GM12865 (cell line): ENCODE results near the gene HAPSTR1.

Experiments
- DNase-seq: peaks from one replicate; pipeline ENCODE4 v3.0.0; 2010; ENCODE audit warnings: low read depth
- H3K4me3 ChIP-seq: 2 replicates; pipeline ENCODE4 v1.5.1; 2011; ENCODE audit warnings: mild to moderate bottlenecking, low read depth, low read length, control low read depth
- CTCF ChIP-seq: IDR thresholded peaks from 2 replicates; pipeline ENCODE4 v1.5.1; 2011; ENCODE audit warnings: low read length, control low read depth, low read depth, inconsistent platforms; ENCODE audit not compliant: insufficient read depth; ENCODE audit errors: missing control alignments

HAPSTR1 gene

GRCh38 chr16:9125658-9126505 lies 34.4 kb downstream of the HAPSTR1 start:
- DNase-seq = no peak
- no peak overlapping the region for H3K4me3 ChIP-seq
- no peak for TF ChIP-seq CTCF

GRCh38 chr16:9126609-9127008 lies 35.2 kb downstream of the HAPSTR1 start:
- no peak for DNase-seq
- TF ChIP-seq CTCF = no peak
- no peak overlapping the region for H3K4me3 ChIP-seq

- no peak for TF ChIP-seq CTCF
- H3K4me3 ChIP-seq = no peak overlapping the region
- no peak for DNase-seq
These were observed 37.2 kb downstream of the HAPSTR1 start for GRCh38 chr16:9128346-9129342.

- TF ChIP-seq CTCF = no peak
These were observed 42.9 kb downstream of the HAPSTR1 start for GRCh38 chr16:9134306-9134705.

GRCh38 chr16:9134739-9135138 lies 43.3 kb downstream of the HAPSTR1 start:
- DNase-seq = peak; percentile 90
- no peak overlapping the region for H3K4me3 ChIP-seq
- peak; percentile 73 for TF ChIP-seq CTCF

More at GRCh38 chr16:9134306-9134705, 42.9 kb downstream of the HAPSTR1 start:
- DNase-seq = no peak
- no peak overlapping the region for H3K4me3 ChIP-seq

- peak; percentile 88 for DNase-seq
- no peak overlapping the region for H3K4me3 ChIP-seq
These were observed 44.4 kb downstream of the HAPSTR1 start for GRCh38 chr16:9135797-9136196.

More at GRCh38 chr16:9135797-9136196, 44.4 kb downstream of the HAPSTR1 start:
- TF ChIP-seq CTCF = no peak
